GM19397 (cell line): ENCODE data around the gene CCT5.
"Not testable (repeated sequence)": the region's sequence is repeated elsewhere in the genome, so short reads cannot be mapped to it uniquely, and the experiment has no call there.

Experiments
- ATAC-seq: cut with Tn5 transposase; IDR thresholded peaks from one replicate; pipeline ENCODE4 v1.9.1; 2021; ENCODE audit warnings: mild to moderate bottlenecking, moderate library complexity; ENCODE audit not compliant: unreplicated experiment

The CCT5 gene

GRCh38 chr5:10297646-10298204 is 47.6 kb downstream of the CCT5 start:
- no peak for ATAC-seq

GRCh38 chr5:10300246-10300645 is 50.2 kb downstream of the CCT5 start:
- no peak for ATAC-seq

GRCh38 chr5:10301266-10301665 is 51.2 kb downstream of the CCT5 start:
- ATAC-seq: no peak

- ATAC-seq: no peak
Observed at GRCh38 chr5:10301842-10302610, 51.9 kb downstream of the CCT5 start.

GRCh38 chr5:10303201-10303600 is 53.1 kb downstream of the CCT5 start:
- no peak for ATAC-seq

GRCh38 chr5:10303699-10304170 is 53.7 kb downstream of the CCT5 start:
- no peak for ATAC-seq

- no peak for ATAC-seq
Observed at GRCh38 chr5:10304932-10305331, 54.9 kb downstream of the CCT5 start.

GRCh38 chr5:10306114-10306513 is 56.0 kb downstream of the CCT5 start:
- ATAC-seq: no peak

- ATAC-seq: no peak
Observed at GRCh38 chr5:10306806-10307205, 56.7 kb downstream of the CCT5 start.

GRCh38 chr5:10307206-10308148 is 57.4 kb downstream of the CCT5 start, which contains the start of gene CMBL:
Gene CMBL (minus strand): TSS chr5:10307902. CDS start chr5:10290762, 17,140 bp downstream.
- ATAC-seq: peak; percentile 88

GRCh38 chr5:10308844-10309243 is 58.8 kb downstream of the CCT5 start:
- no peak for ATAC-seq

GRCh38 chr5:10310066-10310779 is 60.1 kb downstream of the CCT5 start:
- ATAC-seq: no peak

GRCh38 chr5:10310835-10311570 is 60.9 kb downstream of the CCT5 start:
- not testable (repeated sequence) for ATAC-seq

GRCh38 chr5:10311595-10312425 is 61.7 kb downstream of the CCT5 start:
- ATAC-seq: no peak

- ATAC-seq: no peak
Observed at GRCh38 chr5:10315201-10315600, 65.1 kb downstream of the CCT5 start.
